Peyer's patch (tissue), 4 donors: ENCODE results near the gene TMEM132A. TPM values are rescaled to one million over a fixed set of nuclear protein-coding genes. Genes with fewer than 3 reads are reported as not detected.

Experiments
- DNase-seq, 3 donors: peaks; one replicate each; pipeline ENCODE4 v3.0.0-alpha.2; 2017 to 2019
- H3K27ac ChIP-seq, 4 donors: fragments of 200-600 bp; sonication (generic); one replicate each; pipeline ENCODE4 v1.5.1; 2016 to 2019
- H3K27me3 ChIP-seq, 2 donors: fragments of 200-600 bp; sonication (generic); one replicate each; pipeline ENCODE4 v1.5.1; 2019
- H3K36me3 ChIP-seq, 3 donors: fragments of 200-600 bp; sonication (generic); one replicate each; pipeline ENCODE4 v1.5.1; 2016 to 2019
- H3K4me1 ChIP-seq, 4 donors: fragments of 200-600 bp; sonication (generic); one replicate each; pipeline ENCODE4 v1.5.1; 2016 to 2019
- H3K4me3 ChIP-seq, 4 donors: fragments of 200-600 bp; sonication (generic); 1 replicate in 3 of 4; 2 replicates in 1 of 4; pipeline ENCODE4 v1.5.1; 2016 to 2019; ENCODE audit warnings: mild to moderate bottlenecking in 1 of 4
- H3K9me3 ChIP-seq, 4 donors: fragments of 200-600 bp; sonication (generic); one replicate each; pipeline ENCODE4 v1.5.1; 2016 to 2019; ENCODE audit warnings: mild to moderate bottlenecking in 1 of 4
- CTCF ChIP-seq, 6 experiments: fragments of 450-650 bp in 4 of 6; fragments of 200-600 bp in 2 of 6; sonication (generic) in 1 of 6; IDR thresholded peaks; one replicate each; pipeline ENCODE4 v1.5.1; 2017 to 2019; ENCODE audit warnings: antibody characterized with exemption in 6 of 6, mild to moderate bottlenecking in 3 of 6, moderate library complexity in 1 of 6
- POLR2A ChIP-seq, 2 donors: fragments of 450-650 bp; IDR thresholded peaks; one replicate each; pipeline ENCODE4 v1.5.1; 2017; ENCODE audit warnings: antibody characterized with exemption in 2 of 2, mild to moderate bottlenecking in 2 of 2, moderate library complexity in 2 of 2
- total RNA-seq, 4 donors: library from RNA; depleted of rRNA; stranded (reverse); fragments of >200 nt; gene quantifications; one replicate each; pipeline ENCODE4 v1.1.0, GENCODE V29; 2016

The TMEM132A gene
- total RNA-seq, 4 donors from 2014 or later, result 1.6 to 28.9 (median 4.0) TPM

GRCh38 chr11:60933416-60934123 is 9.3 kb downstream of the TMEM132A start:
- Histone ChIP-seq H3K9me3 (no peaks in the 10 kb centered on the region), H3K4me1 (peaks cover 0 to 10% (median 3%) of the 10 kb centered on the region in 4 donors), H3K4me3 (no peak overlapping the region), H3K27ac (peak overlapping the region in 1 of 4 donors; percentile 80), H3K27me3 (no peaks in the 10 kb centered on the region), H3K36me3 (no peaks in the 10 kb centered on the region)
- TF ChIP-seq CTCF (IDR thresholded peaks at IDR 0.05) (no peak), POLR2A (IDR thresholded peaks at IDR 0.05) (no peak)
- peak in 1 of 3 donors; percentile 38 for DNase-seq

- Histone ChIP-seq H3K4me3 (no peak overlapping the region), H3K27me3 (no peaks in the 10 kb centered on the region), H3K27ac (peak overlapping the region in 1 of 4 donors; percentile 80), H3K9me3 (no peaks in the 10 kb centered on the region), H3K4me1 (peaks cover 0 to 10% (median 3%) of the 10 kb centered on the region in 4 donors), H3K36me3 (no peaks in the 10 kb centered on the region)
- TF ChIP-seq CTCF (IDR thresholded peaks at IDR 0.05), result no peak
- no peak for TF ChIP-seq POLR2A (IDR thresholded peaks at IDR 0.05)
- DNase-seq, result peak in 1 of 3 donors; percentile 41
Observed at GRCh38 chr11:60934124-60934789, 10.0 kb downstream of the TMEM132A start.

- Histone ChIP-seq H3K9me3 (no peaks in the 10 kb centered on the region), H3K4me3 (no peak overlapping the region), H3K36me3 (no peaks in the 10 kb centered on the region), H3K4me1 (peaks cover 0 to 10% (median 3%) of the 10 kb centered on the region in 4 donors), H3K27ac (no peak overlapping the region), H3K27me3 (no peaks in the 10 kb centered on the region)
- no peak for DNase-seq
- TF ChIP-seq CTCF (IDR thresholded peaks at IDR 0.05) (no peak), POLR2A (IDR thresholded peaks at IDR 0.05) (no peak)
Observed at GRCh38 chr11:60934790-60935605, 10.7 kb downstream of the TMEM132A start.

- Histone ChIP-seq H3K27me3 (no peaks in the 10 kb centered on the region), H3K9me3 (no peaks in the 10 kb centered on the region), H3K36me3 (no peaks in the 10 kb centered on the region), H3K4me3 (no peak overlapping the region), H3K27ac (peak overlapping the region in 1 of 4 donors; percentile 18), H3K4me1 (peaks cover 0 to 10% (median 3%) of the 10 kb centered on the region in 4 donors)
- no peak for TF ChIP-seq POLR2A (IDR thresholded peaks at IDR 0.05)
- no peak for TF ChIP-seq CTCF (IDR thresholded peaks at IDR 0.05)
- DNase-seq, result peak in 1 of 3 donors; percentile 42
Observed at GRCh38 chr11:60935676-60936442, 11.6 kb downstream of the TMEM132A start.
